Measurements from ENCODE around the gene TRAK2.

Gene TRAK2

GRCh38 chr2:201407265-201407664 lies 44.0 kb downstream of the TRAK2 start:
- H3K36me3 ChIP-seq (replicated peaks), result peaks cover 2% of the 10 kb centered on the region
- in situ Hi-C loops (cut with HindIII; ENCODE audit: low pct_ligation_motif_present, low sequenced_read_pairs), result no loop called here
- H3K4me3 ChIP-seq (ENCODE audit: low read depth, low read length), result no peak overlapping the region
- TF ChIP-seq CTCF (IDR thresholded peaks at IDR 0.05; ENCODE audit: low read depth, low read length, missing control alignments), result no peak
- no peaks in the 10 kb centered on the region for H3K27me3 ChIP-seq (replicated peaks)
- no peak for DNase-seq
- no peak overlapping the region for H3K27ac ChIP-seq

DNA sequence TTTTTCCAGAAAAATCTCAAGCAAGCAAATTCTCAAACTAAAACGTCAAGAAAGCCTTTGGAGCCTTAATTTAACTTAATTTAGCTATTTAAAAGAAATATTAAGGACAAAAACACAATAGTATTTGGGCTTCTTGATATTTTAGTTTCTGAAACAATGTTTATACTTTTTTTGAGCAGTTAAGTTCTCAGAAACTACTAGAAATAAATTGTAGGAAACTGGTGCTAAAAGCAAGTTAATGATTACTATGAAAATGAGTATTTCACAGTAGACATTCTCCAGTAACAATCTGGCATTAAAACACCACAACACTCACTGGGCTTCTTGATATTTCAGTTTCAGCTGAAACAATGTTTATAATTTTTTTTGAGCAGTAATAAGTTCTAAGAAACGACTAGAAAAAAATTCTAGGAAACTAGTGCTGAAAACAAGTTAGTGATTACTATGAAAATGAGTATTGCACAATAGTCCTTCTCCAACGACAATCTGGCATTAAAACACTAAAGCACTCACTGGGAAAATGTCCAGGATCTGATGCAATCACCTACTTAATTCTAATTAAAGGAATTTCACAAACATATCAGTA lies 45.1 kb downstream of the TRAK2 start:
- no peak for DNase-seq
- TF ChIP-seq CTCF (IDR thresholded peaks at IDR 0.05; ENCODE audit: low read depth, low read length, missing control alignments), result no peak
- Histone ChIP-seq H3K27me3 (replicated peaks) (no peaks in the 10 kb centered on the region), H3K27ac (no peak overlapping the region), H3K36me3 (replicated peaks) (peaks cover 2% of the 10 kb centered on the region), H3K4me3 (ENCODE audit: low read depth, low read length) (no peak overlapping the region)
- in situ Hi-C loops (cut with HindIII; ENCODE audit: low pct_ligation_motif_present, low sequenced_read_pairs), result no loop called here

- Histone ChIP-seq H3K4me3 (ENCODE audit: low read depth, low read length) (no peak overlapping the region), H3K27ac (no peak overlapping the region), H3K36me3 (replicated peaks) (peaks cover 2% of the 10 kb centered on the region), H3K27me3 (replicated peaks) (no peaks in the 10 kb centered on the region)
- DNase-seq, result no peak
- in situ Hi-C loops (cut with HindIII; ENCODE audit: low pct_ligation_motif_present, low sequenced_read_pairs), result no loop called here
- no peak for TF ChIP-seq CTCF (IDR thresholded peaks at IDR 0.05; ENCODE audit: low read depth, low read length, missing control alignments)
These were observed 46.5 kb downstream of the TRAK2 start for GRCh38 chr2:201404699-201405280.

DNA sequence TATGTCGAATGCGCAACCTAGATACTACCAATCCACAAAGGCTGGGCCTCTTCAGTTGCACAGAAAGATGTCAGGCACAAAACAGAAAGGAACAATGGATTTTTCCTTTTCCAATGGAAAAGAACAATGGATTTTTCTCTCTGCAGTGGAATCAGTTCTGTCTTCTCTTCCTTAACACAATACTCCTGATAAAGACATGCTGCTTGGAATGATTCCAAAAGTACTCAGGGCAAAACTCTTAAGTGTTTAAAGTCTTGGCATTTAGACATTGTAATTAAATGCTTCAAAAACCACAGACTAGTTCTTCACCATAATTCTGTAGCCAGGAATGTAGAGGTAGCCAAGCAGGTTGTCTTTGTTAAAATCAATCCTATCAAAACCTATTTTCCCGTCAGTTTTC lies 47.4 kb downstream of the TRAK2 start:
- H3K36me3 ChIP-seq (replicated peaks), result peaks cover 5% of the 10 kb centered on the region
- in situ Hi-C loops (cut with HindIII; ENCODE audit: low pct_ligation_motif_present, low sequenced_read_pairs), result no loop called here
- no peak for DNase-seq
- TF ChIP-seq CTCF (IDR thresholded peaks at IDR 0.05; ENCODE audit: low read depth, low read length, missing control alignments), result no peak
- H3K4me3 ChIP-seq (ENCODE audit: low read depth, low read length), result no peak overlapping the region
- H3K27me3 ChIP-seq (replicated peaks), result no peaks in the 10 kb centered on the region
- no peak overlapping the region for H3K27ac ChIP-seq

- Histone ChIP-seq H3K36me3 (replicated peaks) (peaks cover 8% of the 10 kb centered on the region), H3K27ac (no peak overlapping the region), H3K4me3 (ENCODE audit: low read depth, low read length) (no peak overlapping the region), H3K27me3 (replicated peaks) (no peaks in the 10 kb centered on the region)
- DNase-seq, result no peak
- in situ Hi-C loops (cut with HindIII; ENCODE audit: low pct_ligation_motif_present, low sequenced_read_pairs), result no loop called here
- no peak for TF ChIP-seq CTCF (IDR thresholded peaks at IDR 0.05; ENCODE audit: low read depth, low read length, missing control alignments)
These were observed 48.4 kb downstream of the TRAK2 start for GRCh38 chr2:201402651-201403562.

All from brain microvascular endothelial cell (primary cell).